Measurements from ENCODE around the gene AK1. TPM values are rescaled to one million over a fixed set of nuclear protein-coding genes. Genes with fewer than 3 reads are reported as not detected.
A peak's percentile ranks its signal among the peaks of the same experiment; 100 is the strongest.

AK1 gene
- total RNA-seq, 2 experiments from 2014 or later = 46.7 to 52.6 TPM

DNA sequence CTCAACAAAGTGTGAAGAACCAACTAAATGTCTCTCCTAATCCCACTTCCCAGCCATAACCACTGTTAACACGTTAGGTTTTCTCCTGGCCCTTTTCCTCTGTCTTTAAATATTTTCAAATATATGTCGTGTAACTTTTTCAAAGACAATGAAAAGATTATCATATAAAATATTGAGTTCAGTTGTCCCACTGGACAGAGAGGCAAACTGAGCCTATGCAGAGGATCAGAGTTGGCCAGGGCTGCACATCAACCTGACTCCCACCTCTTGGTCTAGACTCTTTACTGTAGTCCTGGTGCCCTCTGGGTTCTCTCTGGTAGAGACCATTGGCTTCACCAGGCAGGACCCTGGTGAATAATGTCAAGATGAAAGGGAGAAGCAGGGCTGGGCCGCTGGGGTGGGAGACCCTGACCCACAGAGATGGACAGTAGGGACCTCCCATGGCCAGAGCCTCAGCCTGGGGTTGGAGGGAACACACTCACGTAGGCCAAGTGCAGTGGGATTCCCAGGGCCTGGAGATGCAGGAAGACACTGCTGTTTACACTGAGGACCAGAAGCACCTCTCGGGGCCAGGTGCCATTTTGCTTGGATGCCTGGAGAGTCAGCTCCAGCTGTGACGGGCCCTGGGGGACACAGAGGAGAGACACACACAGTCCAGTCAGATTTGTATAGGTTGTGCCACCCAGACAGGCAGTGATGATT lies 48.1 kb downstream of the AK1 start:
- H3K9me3 Mint-ChIP-seq = no peaks in the 10 kb centered on the region
- ChIA-PET CTCF (no interaction called here), POLR2A (no interaction called here)
- peaks cover 5% of the 10 kb centered on the region for H3K4me1 Mint-ChIP-seq (ENCODE audit: low read depth)
- intact Hi-C loops (cut with DNase I, micrococcal nuclease) = no loop called here
- no peak overlapping the region for H3K4me3 Mint-ChIP-seq
- no peaks in the 10 kb centered on the region for H3K27me3 ChIP-seq (ENCODE audit: control insufficient read depth in 1 of 2, insufficient read depth in 2 of 2, low read length in 2 of 2)
- TF ChIP-seq, protein P1, sequence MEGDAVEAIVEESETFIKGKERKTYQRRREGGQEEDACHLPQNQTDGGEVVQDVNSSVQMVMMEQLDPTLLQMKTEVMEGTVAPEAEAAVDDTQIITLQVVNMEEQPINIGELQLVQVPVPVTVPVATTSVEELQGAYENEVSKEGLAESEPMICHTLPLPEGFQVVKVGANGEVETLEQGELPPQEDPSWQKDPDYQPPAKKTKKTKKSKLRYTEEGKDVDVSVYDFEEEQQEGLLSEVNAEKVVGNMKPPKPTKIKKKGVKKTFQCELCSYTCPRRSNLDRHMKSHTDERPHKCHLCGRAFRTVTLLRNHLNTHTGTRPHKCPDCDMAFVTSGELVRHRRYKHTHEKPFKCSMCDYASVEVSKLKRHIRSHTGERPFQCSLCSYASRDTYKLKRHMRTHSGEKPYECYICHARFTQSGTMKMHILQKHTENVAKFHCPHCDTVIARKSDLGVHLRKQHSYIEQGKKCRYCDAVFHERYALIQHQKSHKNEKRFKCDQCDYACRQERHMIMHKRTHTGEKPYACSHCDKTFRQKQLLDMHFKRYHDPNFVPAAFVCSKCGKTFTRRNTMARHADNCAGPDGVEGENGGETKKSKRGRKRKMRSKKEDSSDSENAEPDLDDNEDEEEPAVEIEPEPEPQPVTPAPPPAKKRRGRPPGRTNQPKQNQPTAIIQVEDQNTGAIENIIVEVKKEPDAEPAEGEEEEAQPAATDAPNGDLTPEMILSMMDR (IDR thresholded peaks at IDR 0.05) = no peak
- DNase-seq = no peak
- no peaks in the 10 kb centered on the region for H3K27me3 Mint-ChIP-seq
- no peaks in the 10 kb centered on the region for H3K9me3 ChIP-seq (ENCODE audit: control insufficient read depth in 1 of 2, insufficient read depth in 1 of 2, low read length in 2 of 2)
- no peak overlapping the region for H3K27ac ChIP-seq (ENCODE audit: low read depth in 1 of 2, low read length in 2 of 2)
- no peak overlapping the region for H3K4me3 ChIP-seq (ENCODE audit: low read length)
- H3K36me3 Mint-ChIP-seq (ENCODE audit: low read depth) = no peaks in the 10 kb centered on the region
- no peak overlapping the region for H3K27ac Mint-ChIP-seq
- H3K36me3 ChIP-seq (ENCODE audit: insufficient read depth, low read length) = peaks cover 5% of the 10 kb centered on the region
- no peak for ATAC-seq (ENCODE audit: poor library complexity)
- peaks cover 4% of the 10 kb centered on the region for H3K4me1 ChIP-seq (ENCODE audit: insufficient read depth, low read length)

DNA sequence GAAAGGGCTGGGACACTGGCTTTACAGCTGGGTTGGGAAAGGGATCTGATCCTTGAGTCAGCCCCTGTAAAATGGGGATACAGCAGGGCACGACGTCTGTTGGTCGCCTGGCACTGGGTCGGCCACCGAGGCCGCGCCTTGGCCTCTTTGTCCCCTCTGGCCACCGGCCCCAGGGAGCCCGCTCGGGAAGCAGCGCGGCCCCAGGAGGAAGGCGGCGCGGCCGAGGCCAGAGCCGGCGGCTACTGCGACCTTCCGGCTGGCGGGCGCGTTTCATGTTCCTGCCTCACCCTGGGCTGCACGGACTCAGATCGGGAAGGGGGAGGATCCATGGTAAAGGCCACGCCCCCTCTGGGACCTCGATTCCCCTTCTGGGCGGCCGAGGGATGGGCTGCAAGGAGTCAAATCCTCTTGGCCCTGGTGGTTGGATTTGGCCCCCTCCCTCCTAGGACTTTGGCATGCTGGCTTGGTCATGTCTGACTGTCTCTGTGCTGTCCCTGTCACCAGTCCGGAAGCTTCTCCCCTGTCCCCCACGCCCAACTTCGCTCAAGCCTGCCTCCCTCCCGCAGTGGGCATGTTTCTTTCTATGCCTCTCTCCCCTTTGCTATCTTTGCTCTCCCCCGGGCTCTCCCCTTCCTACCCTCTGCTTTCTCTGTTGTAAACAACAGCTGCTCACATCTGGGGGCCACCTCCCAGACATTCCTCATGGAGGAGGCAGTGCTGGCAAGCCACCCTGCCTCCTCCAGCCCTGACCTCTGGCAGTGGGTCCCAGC lies 49.0 kb downstream of the AK1 start:
- peaks cover 5% of the 10 kb centered on the region for H3K36me3 ChIP-seq (ENCODE audit: insufficient read depth, low read length)
- ATAC-seq (ENCODE audit: poor library complexity) = no peak
- TF ChIP-seq, protein P1 (IDR thresholded peaks at IDR 0.05) = no peak
- no peaks in the 10 kb centered on the region for H3K9me3 ChIP-seq (ENCODE audit: control insufficient read depth in 1 of 2, insufficient read depth in 1 of 2, low read length in 2 of 2)
- Mint-ChIP-seq H3K36me3 (ENCODE audit: low read depth) (peaks cover 4% of the 10 kb centered on the region), H3K9me3 (no peaks in the 10 kb centered on the region), H3K4me3 (no peak overlapping the region), H3K4me1 (ENCODE audit: low read depth) (peaks cover 5% of the 10 kb centered on the region), H3K27ac (no peak overlapping the region), H3K27me3 (no peaks in the 10 kb centered on the region)
- H3K27me3 ChIP-seq (ENCODE audit: control insufficient read depth in 1 of 2, insufficient read depth in 2 of 2, low read length in 2 of 2) = no peaks in the 10 kb centered on the region
- ChIA-PET POLR2A (no interaction called here), CTCF (no interaction called here)
- intact Hi-C loops (cut with DNase I, micrococcal nuclease) = no loop called here
- no peak overlapping the region for H3K27ac ChIP-seq (ENCODE audit: low read depth in 1 of 2, low read length in 2 of 2)
- peak in 1 of 14 experiments; percentile 17 for DNase-seq
- H3K4me3 ChIP-seq (ENCODE audit: low read length) = no peak overlapping the region
- H3K4me1 ChIP-seq (ENCODE audit: insufficient read depth, low read length) = peaks cover 4% of the 10 kb centered on the region

DNA sequence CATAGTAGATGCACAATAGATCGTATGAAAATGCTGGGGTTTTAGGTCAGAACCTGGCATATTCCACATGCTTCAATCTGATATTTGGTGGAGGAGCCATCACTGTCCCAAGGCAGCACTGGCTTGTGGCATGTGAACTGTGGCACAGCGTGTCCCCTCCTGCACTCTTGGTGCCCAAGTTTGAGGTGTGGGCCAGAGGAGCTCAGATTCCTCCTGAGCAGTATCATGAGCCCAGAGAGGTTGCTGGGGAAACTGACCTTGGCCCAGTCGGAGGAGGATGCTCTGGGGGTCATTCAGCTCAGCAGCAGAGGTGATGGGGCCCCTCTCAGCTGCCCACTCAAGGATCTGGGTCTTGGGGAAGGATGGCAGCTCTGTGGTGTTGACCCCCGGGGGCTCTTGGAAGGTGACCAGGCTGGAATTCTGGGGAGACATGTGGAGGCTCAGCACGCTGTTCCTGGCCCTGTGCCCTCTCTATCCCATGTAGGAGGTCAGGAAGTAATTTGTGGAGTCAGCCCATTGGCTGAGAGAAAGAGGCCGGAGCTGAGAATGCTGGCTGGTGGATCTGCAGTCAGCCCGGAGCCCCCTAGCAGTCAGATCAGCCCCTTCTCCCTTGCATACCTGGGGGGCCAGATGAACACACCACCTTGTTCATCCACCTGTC lies 51.1 kb downstream of the AK1 start:
- ChIA-PET POLR2A (no interaction called here), CTCF (no interaction called here)
- Mint-ChIP-seq H3K4me3 (no peak overlapping the region), H3K4me1 (ENCODE audit: low read depth) (no peaks in the 10 kb centered on the region), H3K27ac (no peak overlapping the region), H3K27me3 (no peaks in the 10 kb centered on the region), H3K36me3 (ENCODE audit: low read depth) (peaks cover 4% of the 10 kb centered on the region), H3K9me3 (no peaks in the 10 kb centered on the region)
- no peak overlapping the region for H3K27ac ChIP-seq (ENCODE audit: low read depth in 1 of 2, low read length in 2 of 2)
- H3K4me3 ChIP-seq (ENCODE audit: low read length) = no peak overlapping the region
- intact Hi-C loops (cut with DNase I, micrococcal nuclease) = no loop called here
- ATAC-seq (ENCODE audit: poor library complexity) (no peak), DNase-seq (no peak)
- no peaks in the 10 kb centered on the region for H3K27me3 ChIP-seq (ENCODE audit: control insufficient read depth in 1 of 2, insufficient read depth in 2 of 2, low read length in 2 of 2)
- peaks cover 5% of the 10 kb centered on the region for H3K36me3 ChIP-seq (ENCODE audit: insufficient read depth, low read length)
- no peaks in the 10 kb centered on the region for H3K4me1 ChIP-seq (ENCODE audit: insufficient read depth, low read length)
- no peaks in the 10 kb centered on the region for H3K9me3 ChIP-seq (ENCODE audit: control insufficient read depth in 1 of 2, insufficient read depth in 1 of 2, low read length in 2 of 2)
- TF ChIP-seq, protein P1 (IDR thresholded peaks at IDR 0.05) = no peak

All from CD4-positive, alpha-beta T cell (primary cell).